HTR-8/SVneo (cell line): ENCODE measurements around the gene TMEM134.
"Not testable (repeated sequence)": the region's sequence is repeated elsewhere in the genome, so short reads cannot be mapped to it uniquely, and the experiment has no call there.

Experiments
- DNase-seq: peaks from one replicate; pipeline ENCODE4 v3.0.0; 2011; ENCODE audit warnings: low spot score, mixed read lengths; ENCODE audit not compliant: insufficient read length
- FAIRE-seq: peaks from 2 replicates; lab custom pipeline; 2011; peaks lifted over from hg19 to GRCh38; lab: Jason Lieb, UNC

The TMEM134 gene, protein sequence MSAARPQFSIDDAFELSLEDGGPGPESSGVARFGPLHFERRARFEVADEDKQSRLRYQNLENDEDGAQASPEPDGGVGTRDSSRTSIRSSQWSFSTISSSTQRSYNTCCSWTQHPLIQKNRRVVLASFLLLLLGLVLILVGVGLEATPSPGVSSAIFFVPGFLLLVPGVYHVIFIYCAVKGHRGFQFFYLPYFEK

GRCh38 chr11:67468759-67469507 lies at the start of gene TMEM134:
Gene TMEM134, minus strand, starts transcription at chr11:67469251. Its CDS starts 59 bp downstream, at chr11:67469192.
- peak; percentile 96 for FAIRE-seq
- peak; percentile 98 for DNase-seq

DNA sequence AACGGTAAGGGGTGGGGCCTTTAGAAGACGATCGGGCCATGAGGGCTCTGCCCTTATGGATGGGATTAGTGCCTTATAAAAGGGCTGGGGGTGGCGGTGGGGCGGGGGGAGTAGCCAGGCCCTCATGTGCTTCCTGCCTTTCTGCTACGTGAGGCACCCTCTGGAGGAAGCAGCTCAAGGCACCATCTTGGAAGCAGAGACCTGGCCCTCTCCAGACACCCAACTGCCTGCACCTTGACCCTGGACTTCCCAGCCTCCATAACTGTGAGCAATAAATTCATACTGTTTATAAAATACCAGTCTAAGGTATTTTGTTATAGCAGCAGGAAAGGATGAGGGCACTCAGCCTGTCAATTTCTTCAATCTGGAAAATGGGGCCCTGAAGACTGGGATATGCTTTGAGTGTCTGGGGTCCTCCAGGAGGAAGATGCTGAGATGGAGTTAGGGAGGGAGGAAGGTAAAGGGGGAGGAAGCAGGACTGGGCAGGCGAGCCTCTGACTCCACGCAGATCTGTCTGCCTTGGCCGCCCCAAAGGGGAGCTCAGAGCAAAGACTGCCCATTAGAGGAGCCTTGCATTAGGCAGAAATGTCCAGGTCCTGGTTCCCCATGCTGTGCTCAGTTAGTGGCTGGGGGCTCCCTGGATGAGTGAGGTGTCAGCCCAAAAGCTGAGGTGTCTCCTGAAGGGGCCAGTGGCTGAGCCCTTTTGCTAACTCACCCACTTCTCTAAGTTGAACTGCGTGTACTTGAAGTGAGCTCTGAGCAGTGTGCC lies 48.9 kb upstream of the TMEM134 start:
- DNase-seq (no peak), FAIRE-seq (no peak)

DNA sequence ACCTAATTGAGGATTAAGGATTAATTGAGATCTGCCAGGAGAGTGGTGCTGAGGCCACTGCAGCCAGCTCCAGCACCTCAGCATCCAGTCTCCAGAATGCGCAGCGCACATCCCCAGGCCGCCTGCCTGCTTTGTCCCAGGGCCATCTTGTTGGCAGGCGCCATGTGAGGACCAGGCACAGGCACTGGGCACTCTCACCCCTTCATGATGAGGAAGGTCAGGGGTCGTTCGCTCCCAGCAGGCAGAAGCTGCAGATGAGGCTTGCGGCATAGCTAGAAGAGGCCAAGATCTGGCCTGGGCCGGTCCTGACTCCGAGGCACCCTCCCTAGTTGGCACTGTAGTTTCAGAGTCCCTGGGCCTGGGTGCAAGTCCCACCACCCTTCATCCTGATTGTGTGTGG lies 47.8 kb upstream of the TMEM134 start:
- DNase-seq (no peak), FAIRE-seq (peak; percentile 74)

DNA sequence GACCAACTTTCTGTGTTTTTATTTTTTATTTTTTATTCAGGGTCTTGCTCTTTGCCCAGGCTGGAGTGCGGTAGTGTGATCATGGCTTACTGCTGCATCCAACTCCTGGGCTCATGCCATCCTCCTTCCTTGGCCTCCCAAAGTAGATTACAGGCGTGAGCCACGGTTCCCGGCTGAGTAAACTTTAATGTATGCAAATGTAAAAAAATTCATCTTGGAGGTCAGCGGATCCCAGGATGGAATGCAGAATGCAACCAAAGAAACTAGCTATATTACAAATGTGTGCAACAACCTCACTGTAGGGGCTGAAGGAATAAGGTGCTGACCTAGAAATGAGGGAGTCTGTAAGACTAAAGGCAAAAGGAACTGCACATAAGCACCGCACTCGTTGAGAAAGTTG lies 45.1 kb upstream of the TMEM134 start:
- DNase-seq (no peak), FAIRE-seq (no peak)

DNA sequence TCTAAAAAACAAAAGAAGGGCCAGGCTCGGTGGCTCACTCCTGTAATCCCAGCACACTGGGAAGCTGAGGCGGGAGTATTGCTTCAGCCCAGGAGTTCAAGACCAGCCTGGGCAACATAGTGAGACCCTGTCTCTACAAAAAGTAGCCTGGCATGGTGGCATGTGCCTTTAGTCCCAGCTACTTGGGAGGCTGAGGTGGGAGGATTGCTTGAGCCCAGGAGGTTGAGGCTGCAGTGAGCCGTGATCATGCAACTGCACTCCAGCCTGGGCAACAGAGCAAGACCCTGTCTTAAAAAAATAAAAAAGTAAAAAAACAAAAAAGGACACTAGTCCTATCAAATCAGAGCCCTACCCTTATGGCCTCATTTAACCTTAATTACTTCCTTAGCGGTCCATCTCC lies 42.5 kb upstream of the TMEM134 start:
- not testable (repeated sequence) for FAIRE-seq, DNase-seq

- DNase-seq (no peak), FAIRE-seq (no peak)
Measured at GRCh38 chr11:67510023-67510345, 40.9 kb upstream of the TMEM134 start.

DNA sequence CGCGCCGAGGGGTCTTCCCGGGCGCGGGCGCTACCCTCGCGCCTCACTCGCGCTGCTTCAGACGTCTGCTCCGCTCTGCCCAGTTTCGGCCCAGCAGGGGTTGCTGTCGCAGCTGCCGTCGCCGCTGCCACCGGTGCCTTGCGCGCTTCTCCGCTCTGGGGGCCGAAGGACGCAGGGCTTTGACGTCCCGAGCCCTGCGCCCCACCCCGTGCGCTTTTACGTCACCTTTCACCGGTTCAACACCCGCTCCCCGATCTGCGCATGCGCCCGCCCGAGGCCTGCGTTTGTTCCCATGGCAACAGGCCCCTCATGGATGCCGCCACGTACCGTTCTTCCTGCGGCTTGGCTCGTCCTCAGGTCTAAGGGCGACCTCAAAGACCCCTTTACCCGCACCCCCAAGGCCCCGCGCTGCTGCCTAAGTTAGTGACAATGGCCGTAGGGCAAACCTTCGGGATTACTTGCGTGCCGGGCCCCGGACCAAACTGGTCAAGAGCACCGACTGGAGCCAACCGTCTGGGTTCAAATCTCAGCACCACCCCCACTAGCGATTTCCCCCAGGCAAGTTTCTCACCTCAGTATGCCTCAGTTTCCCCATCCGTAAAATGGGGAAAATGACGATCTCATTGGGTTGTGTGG lies 39.6 kb upstream of the TMEM134 start:
- FAIRE-seq (no peak), DNase-seq (peak; percentile 100)

GRCh38 chr11:67507864-67508485 lies 38.9 kb upstream of the TMEM134 start, which contains the start of gene CDK2AP2:
Gene CDK2AP2, minus strand, starts transcription at chr11:67508162. Its CDS starts 80 bp downstream, at chr11:67508082.
- peak; percentile 100 for DNase-seq

GRCh38 chr11:67507242-67507863 lies 38.3 kb upstream of the TMEM134 start:
- FAIRE-seq (no peak), DNase-seq (no peak)

More at GRCh38 chr11:67507864-67508485, 38.9 kb upstream of the TMEM134 start, which contains the start of gene CDK2AP2:
- FAIRE-seq = peak; percentile 100

DNA sequence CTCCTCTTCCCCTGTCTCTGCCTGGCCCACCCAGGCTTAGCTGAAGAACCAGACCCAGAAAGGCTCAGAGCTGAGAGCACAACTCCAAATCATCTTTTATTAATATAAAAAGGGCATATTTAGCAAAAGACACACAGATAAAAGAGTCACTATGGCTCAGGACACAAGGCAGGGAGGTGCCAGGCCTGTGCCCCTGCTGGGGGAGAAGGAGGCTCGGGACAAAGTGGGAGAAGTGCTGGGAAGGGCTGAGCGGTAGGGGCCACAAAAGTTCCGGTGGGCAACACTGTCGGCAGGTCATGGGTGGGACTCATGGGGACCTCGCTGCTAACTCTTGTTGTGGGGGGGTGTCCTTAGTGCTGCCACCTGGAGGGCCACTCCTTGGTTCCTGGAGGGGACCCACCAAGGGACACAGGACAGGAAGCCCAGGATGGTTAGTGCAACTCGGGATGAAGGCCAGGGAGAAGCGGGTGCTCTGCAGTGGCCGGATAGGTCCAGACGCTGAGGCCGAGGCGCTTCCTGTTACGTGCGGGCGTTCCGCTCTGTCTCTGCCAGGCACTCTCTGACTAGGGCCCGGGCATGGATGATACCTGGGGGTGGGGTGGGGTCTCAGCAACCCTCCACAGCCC lies 37.5 kb upstream of the TMEM134 start:
- DNase-seq (no peak), FAIRE-seq (no peak)

GRCh38 chr11:67505605-67506396 lies 36.8 kb upstream of the TMEM134 start:
- peak; percentile 100 for FAIRE-seq

DNA sequence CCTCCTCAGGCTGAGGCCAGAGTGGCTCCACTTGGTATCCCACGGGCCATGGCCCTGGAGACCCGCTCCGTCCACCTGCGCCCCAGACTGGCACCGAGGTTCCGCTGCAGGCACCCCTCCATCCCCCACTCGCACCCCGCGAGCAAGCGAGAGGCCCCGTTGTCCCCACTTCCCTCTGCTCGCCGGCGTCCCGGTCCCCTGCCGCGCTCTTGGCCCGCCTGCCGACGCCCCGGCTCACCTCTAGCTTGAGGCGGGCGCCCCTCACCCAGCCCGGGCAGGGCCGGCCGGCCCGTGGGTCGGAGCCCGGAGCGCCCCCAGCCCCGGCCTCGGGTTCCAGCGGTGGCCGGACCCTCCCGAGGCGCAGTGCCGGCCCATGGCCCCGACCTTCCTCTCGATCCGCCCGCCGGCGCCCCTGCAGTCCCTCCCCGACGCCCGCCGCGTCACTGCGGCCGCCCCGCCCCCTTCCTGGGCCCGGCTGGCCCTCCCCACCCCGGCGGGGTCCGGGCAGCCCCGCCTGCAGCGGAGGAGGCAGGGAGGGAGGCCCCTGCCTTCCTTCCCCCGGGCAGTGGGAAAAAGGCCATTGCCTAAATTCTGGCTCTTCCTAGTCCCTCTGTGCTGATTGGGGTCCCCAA lies 36.0 kb upstream of the TMEM134 start, which contains the start of gene PITPNM1:
PITPNM1 (minus strand) TSS at position 414 of the 632 bp plus-strand sequence. CDS start 1,183 bp downstream, outside the sequence.
- DNase-seq = peak; percentile 88
- no peak for FAIRE-seq

More at GRCh38 chr11:67505605-67506396, 36.8 kb upstream of the TMEM134 start:
- DNase-seq = peak; percentile 98

DNA sequence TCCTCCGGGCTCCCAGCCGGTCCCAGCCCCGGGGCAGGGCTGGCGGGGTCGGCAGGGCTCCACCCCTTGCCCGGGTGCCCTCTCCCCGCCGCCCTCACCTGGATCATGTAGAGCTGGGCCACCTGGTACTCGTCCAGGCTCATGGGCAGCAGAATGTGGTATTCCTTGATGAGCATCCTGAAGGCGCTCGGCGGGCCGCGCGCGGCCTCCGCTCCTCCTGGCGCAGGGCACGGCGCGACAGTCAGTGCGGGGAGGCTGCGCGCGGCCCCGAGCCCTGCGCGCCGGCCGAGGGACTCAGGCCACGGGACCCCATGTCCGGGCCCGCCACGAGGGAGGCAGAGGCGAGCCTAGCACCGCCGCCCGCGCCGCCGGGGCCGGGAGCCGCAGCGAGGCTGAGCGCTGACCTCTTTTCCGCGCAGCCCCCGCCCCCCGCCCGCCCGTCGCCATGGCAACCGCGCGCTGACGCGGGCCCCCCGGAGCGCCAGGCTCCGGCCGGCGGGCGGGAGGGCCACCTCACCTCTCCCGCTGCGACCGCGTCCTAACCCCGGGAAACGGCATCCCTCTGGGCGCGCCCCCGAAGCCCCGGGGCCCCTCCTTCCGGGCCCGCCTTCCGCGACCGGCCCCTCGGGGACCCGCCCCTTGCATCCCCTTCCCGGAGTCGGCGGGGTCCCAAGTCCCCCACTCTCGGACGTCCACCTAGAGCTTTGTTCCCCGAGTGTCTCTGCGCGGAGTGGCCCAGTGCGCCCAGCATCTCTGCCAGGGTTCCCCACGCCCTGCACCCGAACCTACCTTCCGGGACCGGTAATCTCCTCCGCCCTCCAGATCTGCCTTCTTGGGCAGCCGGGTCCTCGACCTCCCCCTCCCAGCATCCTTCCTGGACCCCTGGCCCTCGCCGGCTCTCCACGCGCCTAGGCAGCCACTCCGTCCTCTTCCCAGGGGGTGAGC lies 35.2 kb upstream of the TMEM134 start:
- peak; percentile 80 for FAIRE-seq
- DNase-seq = peak; percentile 56

GRCh38 chr11:67503119-67504004 lies 34.3 kb upstream of the TMEM134 start:
- peak; percentile 77 for FAIRE-seq
- no peak for DNase-seq

DNA sequence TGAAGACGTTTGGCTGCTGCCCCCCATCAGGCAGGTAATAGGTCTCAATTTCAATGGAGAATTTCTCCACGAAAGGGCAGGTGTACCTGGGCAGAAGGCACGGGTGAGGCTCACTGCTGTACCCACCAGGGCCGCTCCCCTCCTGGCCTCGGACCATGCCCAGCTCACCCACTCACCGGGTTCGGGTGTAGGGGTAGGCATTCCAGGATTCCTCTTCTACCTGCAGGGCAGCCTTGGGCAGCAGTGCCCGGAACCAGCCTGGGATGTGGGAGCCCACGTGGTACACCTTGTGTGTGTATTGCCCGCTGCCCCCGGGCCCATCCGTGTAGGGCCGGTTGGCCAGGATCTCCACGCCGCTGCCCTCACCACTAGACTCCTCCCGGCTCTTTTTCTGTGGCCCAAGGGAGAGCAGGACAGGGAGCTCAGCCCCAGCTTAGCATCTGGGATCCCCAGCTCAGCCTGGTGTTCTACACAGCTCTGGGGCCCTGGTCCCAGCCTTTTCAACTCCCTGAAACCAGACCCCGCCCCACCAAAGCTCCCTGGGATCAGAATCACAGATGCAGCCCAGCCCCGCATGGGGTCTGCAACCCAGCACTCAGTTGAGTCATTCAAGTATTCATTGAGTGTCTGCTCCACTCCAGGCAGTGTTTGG lies 33.4 kb upstream of the TMEM134 start:
- FAIRE-seq (no peak), DNase-seq (no peak)
